GM12874 (cell line): ENCODE results near the gene KCNK2.

Experiments
- CTCF ChIP-seq: IDR thresholded peaks from 2 replicates; pipeline ENCODE4 v1.5.1; 2011; ENCODE audit warnings: low read depth, mild to moderate bottlenecking, control low read depth, low read length, moderate library complexity; ENCODE audit not compliant: insufficient read depth

The KCNK2 gene

GRCh38 chr1:215267495-215267894 is 185.0 kb downstream of the KCNK2 start:
- TF ChIP-seq CTCF = no peak

GRCh38 chr1:215269955-215270354 is 187.4 kb downstream of the KCNK2 start:
- TF ChIP-seq CTCF = no peak

- TF ChIP-seq CTCF = no peak
Observed at GRCh38 chr1:215273838-215274516, 191.4 kb downstream of the KCNK2 start.

- no peak for TF ChIP-seq CTCF
Observed at GRCh38 chr1:215276582-215276981, 194.0 kb downstream of the KCNK2 start.

- TF ChIP-seq CTCF = no peak
Observed at GRCh38 chr1:215277532-215277931, 195.0 kb downstream of the KCNK2 start.

- TF ChIP-seq CTCF = no peak
Observed at GRCh38 chr1:215279682-215280081, 197.1 kb downstream of the KCNK2 start.

GRCh38 chr1:215282557-215282956 is 200.0 kb downstream of the KCNK2 start:
- no peak for TF ChIP-seq CTCF
